Mesenchymal stem cell (in vitro differentiated cells and primary cell): ENCODE data around the gene CCDC87.
"Not testable (repeated sequence)": the region's sequence is repeated elsewhere in the genome, so short reads cannot be mapped to it uniquely, and the experiment has no call there.

Experiments
- DNase-seq: peaks from one replicate; pipeline ENCODE4 v3.0.0-alpha.2; 2013
- H2AFZ ChIP-seq: one replicate; pipeline ENCODE4 v1.6.1; 2013; ENCODE audit warnings: low read depth, mild to moderate bottlenecking, control low read depth, inconsistent platforms, low read length, moderate library complexity
- H2AK5ac ChIP-seq: 2 replicates; pipeline ENCODE4 v1.6.1; 2013; ENCODE audit warnings: low read length, moderate library complexity, mild to moderate bottlenecking, inconsistent platforms; ENCODE audit not compliant: severe bottlenecking
- H2BK120ac ChIP-seq: one replicate; pipeline ENCODE4 v1.6.1; 2013; ENCODE audit warnings: low read depth, mild to moderate bottlenecking, inconsistent platforms, low read length, moderate library complexity
- H2BK12ac ChIP-seq, 2 experiments: one replicate each; pipeline ENCODE4 v1.6.1; 2013; ENCODE audit warnings: inconsistent platforms in 2 of 2, low read length in 2 of 2, mild to moderate bottlenecking in 2 of 2, moderate library complexity in 2 of 2, control low read depth in 1 of 2
- H2BK15ac ChIP-seq: one replicate; pipeline ENCODE4 v1.6.1; 2013; ENCODE audit warnings: mild to moderate bottlenecking, low read depth, inconsistent platforms; ENCODE audit not compliant: poor library complexity, severe bottlenecking
- H2BK5ac ChIP-seq: 2 replicates; pipeline ENCODE4 v1.6.1; 2013; ENCODE audit warnings: low read depth, mild to moderate bottlenecking, low read length, control low read depth, inconsistent platforms; ENCODE audit not compliant: poor library complexity, severe bottlenecking
- H3K14ac ChIP-seq, 2 experiments: one replicate each; pipeline ENCODE4 v1.6.1; 2013; ENCODE audit warnings: inconsistent platforms in 2 of 2, low read length in 2 of 2, control low read depth in 1 of 2, mild to moderate bottlenecking in 1 of 2, moderate library complexity in 1 of 2
- H3K18ac ChIP-seq, 2 experiments: one replicate each; pipeline ENCODE4 v1.6.1; 2013; ENCODE audit warnings: inconsistent platforms in 2 of 2, low read length in 2 of 2, control low read depth in 1 of 2, low read depth in 1 of 2, mild to moderate bottlenecking in 1 of 2
- H3K23ac ChIP-seq, 2 experiments: one replicate each; pipeline ENCODE4 v1.6.1; 2013; ENCODE audit warnings: inconsistent platforms in 2 of 2, low read length in 2 of 2, mild to moderate bottlenecking in 2 of 2, moderate library complexity in 2 of 2, control low read depth in 1 of 2
- H3K27ac ChIP-seq: 2 replicates; pipeline ENCODE4 v1.5.1; 2013; ENCODE audit warnings: mild to moderate bottlenecking, moderate library complexity, low read length, control low read depth, inconsistent platforms; ENCODE audit not compliant: poor library complexity, severe bottlenecking
- H3K27me3 ChIP-seq, 2 experiments: 2 replicates each; pipeline versions ENCODE4 v1.6.1 to v1.7.0; 2013; ENCODE audit warnings: low read length in 2 of 2, mild to moderate bottlenecking in 2 of 2, moderate library complexity in 2 of 2, control low read depth in 1 of 2, inconsistent platforms in 1 of 2; ENCODE audit not compliant: control insufficient read depth in 1 of 2, insufficient read depth in 1 of 2
- H3K36me3 ChIP-seq, 2 experiments: 2 replicates each; pipeline versions ENCODE4 v1.6.1 to v1.7.0; 2013; ENCODE audit warnings: low read length in 2 of 2, control low read depth in 1 of 2, inconsistent platforms in 1 of 2, low read depth in 1 of 2, mild to moderate bottlenecking in 1 of 2; ENCODE audit not compliant: insufficient read depth in 2 of 2, control insufficient read depth in 1 of 2
- H3K4ac ChIP-seq, 2 experiments: one replicate each; pipeline ENCODE4 v1.6.1; 2013; ENCODE audit warnings: inconsistent platforms in 2 of 2, low read length in 2 of 2, mild to moderate bottlenecking in 2 of 2, moderate library complexity in 2 of 2, control low read depth in 1 of 2, low read depth in 1 of 2
- H3K4me1 ChIP-seq: 2 replicates; pipeline ENCODE4 v1.6.1; 2013; ENCODE audit warnings: low read depth, low read length, control low read depth; ENCODE audit not compliant: control insufficient read depth, insufficient read depth
- H3K4me2 ChIP-seq: 2 replicates; pipeline ENCODE4 v1.6.1; 2013; ENCODE audit warnings: low read length, mild to moderate bottlenecking, inconsistent platforms; ENCODE audit not compliant: poor library complexity, severe bottlenecking
- H3K4me3 ChIP-seq, 2 experiments: 2 replicates each; pipeline versions ENCODE4 v1.5.1 to v1.7.0; 2013; ENCODE audit warnings: low read length in 2 of 2, mild to moderate bottlenecking in 2 of 2, control low read depth in 1 of 2, low read depth in 1 of 2; ENCODE audit not compliant: insufficient read depth in 1 of 2
- H3K79me1 ChIP-seq: replicated peaks from 2 replicates; pipeline ENCODE4 v1.6.1; 2013; ENCODE audit warnings: mild to moderate bottlenecking, control low read depth, low read length, inconsistent platforms; ENCODE audit not compliant: poor library complexity, severe bottlenecking
- H3K9ac ChIP-seq: 2 replicates; pipeline ENCODE4 v1.7.0; 2013; ENCODE audit warnings: mild to moderate bottlenecking, low read length, moderate library complexity
- H3K9me3 ChIP-seq: 2 replicates; pipeline ENCODE4 v1.7.0; 2013; ENCODE audit warnings: mild to moderate bottlenecking, low read length; ENCODE audit not compliant: control insufficient read depth
- H4K8ac ChIP-seq: one replicate; pipeline ENCODE4 v1.6.1; 2013; ENCODE audit warnings: inconsistent platforms, mild to moderate bottlenecking, low read length, moderate library complexity
- H4K91ac ChIP-seq: one replicate; pipeline ENCODE4 v1.6.1; 2013; ENCODE audit warnings: mild to moderate bottlenecking, low read length, inconsistent platforms
- WGBS: methylation state at CpG from one replicate; pipeline ENCODE4 v1.1.7; 2013; ENCODE audit warnings: mixed read lengths; 5-methylcytosine and 5-hydroxymethylcytosine counted together

The CCDC87 gene

DNA sequence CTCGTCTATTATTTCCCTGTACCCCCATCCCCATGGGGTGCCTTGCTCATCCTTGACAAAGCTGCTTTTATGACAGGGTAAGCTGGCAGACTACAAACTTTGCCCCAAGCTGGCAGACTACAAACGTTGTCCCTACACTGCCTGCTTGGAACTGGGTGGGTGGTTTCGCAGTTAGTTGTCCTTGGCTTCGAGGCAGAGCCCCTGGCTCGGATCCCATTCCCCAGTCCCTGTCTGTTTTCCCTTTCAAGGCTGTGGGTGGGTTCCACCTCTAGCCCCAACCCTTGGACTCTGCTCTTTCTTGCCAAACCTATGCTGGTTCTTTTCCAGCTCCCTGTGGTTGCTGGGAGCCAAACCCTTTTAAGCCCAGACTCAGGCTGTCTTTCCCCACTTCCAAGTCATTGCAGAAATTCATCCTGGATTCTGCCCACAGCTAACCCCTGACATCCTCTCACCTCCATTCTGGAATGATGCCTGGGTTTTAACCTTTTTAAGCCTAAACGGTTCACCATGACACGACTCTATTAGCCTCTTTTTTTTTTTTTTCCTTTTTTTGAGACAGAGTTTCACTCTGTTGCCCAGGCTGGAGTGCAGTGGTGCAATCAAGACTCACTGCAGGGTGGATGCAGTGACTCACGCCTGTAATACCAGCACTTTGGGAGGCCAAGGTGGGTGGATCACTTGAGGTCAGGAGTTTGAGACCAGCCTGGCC is 14.4 kb upstream of the CCDC87 start:
- H3K9me3 ChIP-seq = no peaks in the 10 kb centered on the region
- peak overlapping the region in 1 of 2 experiments; percentile 2 for H3K4me3 ChIP-seq
- peaks cover 38 to 40% of the 10 kb centered on the region in 2 experiments for H3K36me3 ChIP-seq
- H2BK12ac ChIP-seq = no peak overlapping the region
- peak overlapping the region; percentile 44 for H3K27ac ChIP-seq
- H3K18ac ChIP-seq = no peak overlapping the region
- no peak overlapping the region for H3K4ac ChIP-seq
- peak overlapping the region; percentile 39 for H2BK5ac ChIP-seq
- no peak overlapping the region for H2BK15ac ChIP-seq
- peak overlapping the region; percentile 55 for H2AK5ac ChIP-seq
- H3K4me1 ChIP-seq = peaks cover 14% of the 10 kb centered on the region
- H2AFZ ChIP-seq = no peak overlapping the region
- H2BK120ac ChIP-seq = no peak overlapping the region
- no peak overlapping the region for H4K91ac ChIP-seq
- H3K4me2 ChIP-seq = no peak overlapping the region
- DNase-seq = no peak
- H4K8ac ChIP-seq = no peak overlapping the region
- 91% methylated on average over 7 of the region's 8 CpGs for WGBS
- H3K27me3 ChIP-seq = no peaks in the 10 kb centered on the region
- no peaks in the 10 kb centered on the region for H3K79me1 ChIP-seq
- H3K14ac ChIP-seq = no peak overlapping the region
- peak overlapping the region; percentile 51 for H3K9ac ChIP-seq
- no peak overlapping the region for H3K23ac ChIP-seq

DNA sequence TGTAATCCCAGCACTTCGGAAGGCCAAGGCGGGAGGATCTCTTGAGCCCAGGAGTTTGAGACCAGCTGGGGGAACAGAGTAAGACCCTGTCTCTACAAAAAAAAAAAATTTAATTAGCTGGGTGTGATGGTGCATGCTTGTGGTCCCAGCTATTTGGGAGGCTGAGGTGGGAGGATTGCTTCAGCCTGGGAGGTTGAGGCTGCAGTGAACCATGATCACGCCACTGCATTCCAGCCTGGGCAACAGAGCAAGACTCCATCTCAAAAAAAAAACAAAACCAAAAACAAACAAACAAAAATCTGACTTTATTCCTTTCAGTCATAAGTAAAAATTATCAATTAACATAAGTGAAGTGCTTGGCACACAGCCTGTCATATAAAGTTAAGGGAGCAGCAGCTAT is 13.7 kb upstream of the CCDC87 start:
- H2AFZ ChIP-seq, H3K27ac ChIP-seq, H4K91ac ChIP-seq, DNase-seq, H2BK12ac ChIP-seq, H3K4ac ChIP-seq, H3K27me3 ChIP-seq, H4K8ac ChIP-seq, H3K79me1 ChIP-seq, H3K18ac ChIP-seq, H3K4me2 ChIP-seq, H2BK5ac ChIP-seq, H2BK15ac ChIP-seq, H3K23ac ChIP-seq, H3K14ac ChIP-seq, H2AK5ac ChIP-seq, H3K9me3 ChIP-seq, H2BK120ac ChIP-seq: not testable (repeated sequence)
- Histone ChIP-seq H3K4me1 (peaks cover 16% of the 10 kb centered on the region), H3K4me3 (peak overlapping the region in 1 of 2 experiments; percentile 2), H3K9ac (peak overlapping the region; percentile 51), H3K36me3 (peaks cover 38 to 40% of the 10 kb centered on the region in 2 experiments)
- 100% methylated on average over 2 of the region's 3 CpGs for WGBS

DNA sequence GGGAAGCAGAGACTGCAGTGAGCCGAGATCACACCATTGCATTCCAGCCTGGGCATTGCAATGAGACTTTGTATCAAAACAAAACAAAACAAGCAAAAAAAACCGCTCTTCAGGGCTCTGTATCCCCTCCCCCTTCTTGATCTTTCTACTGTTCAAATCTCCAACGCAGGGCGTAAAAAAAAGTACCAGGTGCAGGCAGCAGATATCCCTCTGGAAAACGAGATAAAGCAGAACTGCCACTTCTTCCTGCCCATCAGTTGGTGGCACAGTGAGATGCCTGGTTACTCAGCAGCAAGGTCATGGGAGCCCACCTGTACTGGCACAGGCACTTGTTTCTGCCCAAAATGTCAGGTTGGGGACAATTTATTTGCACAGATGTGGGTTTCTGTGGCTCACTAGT is 11.3 kb upstream of the CCDC87 start:
- Histone ChIP-seq H3K23ac (no peak overlapping the region), H2BK15ac (no peak overlapping the region), H2BK5ac (no peak overlapping the region), H3K36me3 (peaks cover 39 to 48% of the 10 kb centered on the region in 2 experiments), H3K9me3 (no peaks in the 10 kb centered on the region), H2BK120ac (no peak overlapping the region), H3K27ac (no peak overlapping the region), H3K27me3 (no peaks in the 10 kb centered on the region), H3K18ac (no peak overlapping the region), H3K9ac (no peak overlapping the region), H3K79me1 (peaks cover 7% of the 10 kb centered on the region), H2BK12ac (no peak overlapping the region), H4K91ac (no peak overlapping the region), H2AK5ac (no peak overlapping the region), H3K4me3 (no peak overlapping the region), H4K8ac (no peak overlapping the region), H3K4me2 (no peak overlapping the region), H2AFZ (no peak overlapping the region), H3K4ac (no peak overlapping the region), H3K4me1 (peaks cover 21% of the 10 kb centered on the region), H3K14ac (no peak overlapping the region)
- WGBS = 93% methylated on average over 5 of the region's 5 CpGs
- no peak for DNase-seq

DNA sequence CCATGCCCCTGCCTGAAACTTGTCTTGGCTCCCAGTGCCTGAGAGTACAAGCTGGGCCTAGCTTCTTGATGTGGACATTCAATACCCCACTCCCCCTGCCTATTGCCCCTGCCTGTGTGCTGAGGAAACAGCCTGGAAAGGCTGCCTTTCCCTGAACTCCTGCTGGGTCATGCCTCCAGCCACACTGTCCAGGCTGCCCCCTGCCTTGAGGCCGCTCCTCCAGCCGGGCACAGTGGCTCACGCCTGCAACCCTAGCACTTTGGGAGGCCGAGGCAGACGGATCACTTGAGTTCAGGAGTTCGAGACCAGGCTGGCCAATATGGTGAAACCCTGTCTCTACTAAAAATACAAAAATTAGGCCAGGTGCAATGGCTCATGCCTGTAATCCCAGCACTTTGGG is 10.2 kb upstream of the CCDC87 start:
- Histone ChIP-seq H3K23ac (no peak overlapping the region), H4K91ac (peak overlapping the region; percentile 52), H3K79me1 (peaks cover 11% of the 10 kb centered on the region), H2BK5ac (no peak overlapping the region), H3K27me3 (no peaks in the 10 kb centered on the region), H2AFZ (no peak overlapping the region), H3K4me3 (no peak overlapping the region), H3K9me3 (no peaks in the 10 kb centered on the region), H2BK12ac (no peak overlapping the region), H3K4me1 (peaks cover 22% of the 10 kb centered on the region), H2AK5ac (no peak overlapping the region), H2BK15ac (no peak overlapping the region), H4K8ac (no peak overlapping the region), H3K4ac (no peak overlapping the region), H2BK120ac (no peak overlapping the region), H3K18ac (no peak overlapping the region), H3K14ac (no peak overlapping the region), H3K27ac (peak overlapping the region; percentile 29), H3K36me3 (peaks cover 44 to 52% of the 10 kb centered on the region in 2 experiments), H3K4me2 (no peak overlapping the region), H3K9ac (no peak overlapping the region)
- DNase-seq = no peak
- WGBS = 96% methylated on average over 6 of the region's 6 CpGs
